Smooth muscle cell (in vitro differentiated cells): ENCODE measurements around the gene FAAP20. TPM values are rescaled to one million over a fixed set of nuclear protein-coding genes. Genes with fewer than 3 reads are reported as not detected.

ENCODE experiments used
- DNase-seq: peaks from one replicate; lab custom pipeline; 2025; ENCODE audit not compliant: unreplicated experiment; lab: John Stamatoyannopoulos, UW
- H2AFZ ChIP-seq: fragments of 200-600 bp; sonication (generic); 2 replicates; pipeline ENCODE4 v1.6.0; 2016; ENCODE audit warnings: antibody characterized with exemption, low read depth, mild to moderate bottlenecking
- H3F3A ChIP-seq: fragments of 200-600 bp; sonication (generic); 2 replicates; pipeline ENCODE4 v1.6.0; 2017; ENCODE audit warnings: antibody characterized with exemption, low read depth
- H3K27ac ChIP-seq: fragments of 200-600 bp; sonication (generic); 2 replicates; pipeline ENCODE4 v1.5.1; 2016; ENCODE audit warnings: low read depth, mild to moderate bottlenecking
- H3K27me3 ChIP-seq: fragments of 200-600 bp; sonication (generic); 2 replicates; pipeline ENCODE4 v1.6.1; 2016; ENCODE audit warnings: low read depth, mild to moderate bottlenecking
- H3K36me3 ChIP-seq: fragments of 200-600 bp; sonication (generic); 2 replicates; pipeline ENCODE4 v1.5.1; 2016; ENCODE audit warnings: low read depth
- H3K4me1 ChIP-seq: fragments of 200-600 bp; sonication (generic); 2 replicates; pipeline ENCODE4 v1.5.1; 2016; ENCODE audit warnings: low read depth
- H3K4me2 ChIP-seq: fragments of 200-600 bp; sonication (generic); 2 replicates; pipeline ENCODE4 v1.6.0; 2016; ENCODE audit warnings: mild to moderate bottlenecking
- H3K4me3 ChIP-seq: fragments of 200-600 bp; sonication (generic); 2 replicates; pipeline ENCODE4 v1.5.1; 2016; ENCODE audit warnings: mild to moderate bottlenecking
- H3K79me2 ChIP-seq: fragments of 200-600 bp; sonication (generic); 2 replicates; pipeline ENCODE4 v1.6.0; 2016; ENCODE audit warnings: low read depth, mild to moderate bottlenecking
- H3K9ac ChIP-seq: fragments of 200-600 bp; sonication (generic); 2 replicates; pipeline ENCODE4 v1.6.0; 2016; ENCODE audit warnings: low read depth
- H3K9me3 ChIP-seq: fragments of 200-600 bp; sonication (generic); replicated peaks from 2 replicates; pipeline ENCODE4 v1.5.1; 2016; ENCODE audit warnings: low read depth
- H4K20me1 ChIP-seq: fragments of 200-600 bp; sonication (generic); 2 replicates; pipeline ENCODE4 v1.6.0; 2016; ENCODE audit warnings: low read depth
- WGBS: methylation state at CpG from one replicate; pipeline ENCODE4 v1.1.7; 2016; ENCODE audit warnings: low lambda C conversion rate; 5-methylcytosine and 5-hydroxymethylcytosine counted together
- polyA plus RNA-seq: library from polyadenylated mRNA; unstranded; fragments of >200 nt; fragmentation: Nextera tagmentation; extraction: Ambion mirVana; gene quantifications from 2 replicates; pipeline ENCODE4 v1.2.1, GENCODE V29; 2016
- total RNA-seq: library from RNA; depleted of rRNA; stranded (reverse); fragments of >200 nt; gene quantifications from 2 replicates; pipeline ENCODE4 v1.2.3, GENCODE V29; 2014
- TF ChIP-seq, protein P1 (sequence below): fragments of 200-600 bp; sonication (generic); IDR thresholded peaks from 2 replicates; pipeline ENCODE4 v1.5.1; 2017; ENCODE audit warnings: borderline replicate concordance, mild to moderate bottlenecking, antibody characterized with exemption; ENCODE audit not compliant: insufficient read depth, poor library complexity, severe bottlenecking

FAAP20 gene
- total and polyA plus RNA-seq, 2 experiments from 2014 or later, result 33.1 to 162 TPM

DNA sequence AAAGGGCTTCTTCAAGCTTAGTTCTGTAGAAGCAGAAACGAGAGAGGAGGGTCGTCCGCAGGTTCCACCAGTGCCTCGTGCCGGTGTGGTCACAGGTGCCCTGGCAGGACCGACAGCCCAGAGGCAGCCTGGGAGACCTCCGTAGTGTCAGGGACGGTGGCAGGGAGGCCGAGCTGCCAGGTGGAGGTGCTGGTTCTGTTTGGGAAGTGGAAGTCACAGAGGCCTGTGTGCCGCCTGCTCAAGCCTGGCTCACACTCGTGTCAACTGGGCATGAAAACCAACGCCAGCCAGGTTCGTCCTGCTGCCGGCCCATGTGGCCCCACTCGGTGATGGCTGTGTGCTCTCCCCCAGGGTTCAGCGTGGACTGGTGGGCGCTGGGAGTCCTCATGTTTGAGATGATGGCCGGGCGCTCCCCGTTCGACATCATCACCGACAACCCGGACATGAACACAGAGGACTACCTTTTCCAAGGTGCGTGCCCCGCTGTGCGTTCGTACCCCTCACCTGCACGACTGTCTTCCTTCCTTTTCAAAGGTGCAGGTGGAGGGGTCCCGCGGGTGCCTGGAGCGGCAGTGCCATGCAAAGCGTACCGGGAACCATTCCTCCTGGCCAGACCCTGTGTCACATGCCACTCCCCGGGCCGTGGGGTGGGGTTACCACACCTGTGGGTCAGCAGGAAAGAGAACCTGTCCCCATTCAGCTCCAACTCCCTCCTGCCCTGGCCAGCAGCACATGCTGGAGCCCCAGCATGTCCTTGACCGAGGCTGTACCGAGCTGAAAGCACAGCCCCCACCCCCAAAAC lies 20.8 kb downstream of the FAAP20 start:
- Histone ChIP-seq H3K9me3 (no peaks in the 10 kb centered on the region), H3K4me2 (no peak overlapping the region), H2AFZ (no peak overlapping the region), H3K27ac (no peak overlapping the region), H3F3A (no peaks in the 10 kb centered on the region), H3K27me3 (no peaks in the 10 kb centered on the region), H3K9ac (no peak overlapping the region), H4K20me1 (no peaks in the 10 kb centered on the region), H3K36me3 (no peaks in the 10 kb centered on the region), H3K79me2 (no peaks in the 10 kb centered on the region), H3K4me3 (no peak overlapping the region), H3K4me1 (no peaks in the 10 kb centered on the region)
- TF ChIP-seq, protein P1, sequence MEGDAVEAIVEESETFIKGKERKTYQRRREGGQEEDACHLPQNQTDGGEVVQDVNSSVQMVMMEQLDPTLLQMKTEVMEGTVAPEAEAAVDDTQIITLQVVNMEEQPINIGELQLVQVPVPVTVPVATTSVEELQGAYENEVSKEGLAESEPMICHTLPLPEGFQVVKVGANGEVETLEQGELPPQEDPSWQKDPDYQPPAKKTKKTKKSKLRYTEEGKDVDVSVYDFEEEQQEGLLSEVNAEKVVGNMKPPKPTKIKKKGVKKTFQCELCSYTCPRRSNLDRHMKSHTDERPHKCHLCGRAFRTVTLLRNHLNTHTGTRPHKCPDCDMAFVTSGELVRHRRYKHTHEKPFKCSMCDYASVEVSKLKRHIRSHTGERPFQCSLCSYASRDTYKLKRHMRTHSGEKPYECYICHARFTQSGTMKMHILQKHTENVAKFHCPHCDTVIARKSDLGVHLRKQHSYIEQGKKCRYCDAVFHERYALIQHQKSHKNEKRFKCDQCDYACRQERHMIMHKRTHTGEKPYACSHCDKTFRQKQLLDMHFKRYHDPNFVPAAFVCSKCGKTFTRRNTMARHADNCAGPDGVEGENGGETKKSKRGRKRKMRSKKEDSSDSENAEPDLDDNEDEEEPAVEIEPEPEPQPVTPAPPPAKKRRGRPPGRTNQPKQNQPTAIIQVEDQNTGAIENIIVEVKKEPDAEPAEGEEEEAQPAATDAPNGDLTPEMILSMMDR, result no peak
- no peak for DNase-seq
- 84% methylated on average over 37 of the region's 37 CpGs for WGBS

DNA sequence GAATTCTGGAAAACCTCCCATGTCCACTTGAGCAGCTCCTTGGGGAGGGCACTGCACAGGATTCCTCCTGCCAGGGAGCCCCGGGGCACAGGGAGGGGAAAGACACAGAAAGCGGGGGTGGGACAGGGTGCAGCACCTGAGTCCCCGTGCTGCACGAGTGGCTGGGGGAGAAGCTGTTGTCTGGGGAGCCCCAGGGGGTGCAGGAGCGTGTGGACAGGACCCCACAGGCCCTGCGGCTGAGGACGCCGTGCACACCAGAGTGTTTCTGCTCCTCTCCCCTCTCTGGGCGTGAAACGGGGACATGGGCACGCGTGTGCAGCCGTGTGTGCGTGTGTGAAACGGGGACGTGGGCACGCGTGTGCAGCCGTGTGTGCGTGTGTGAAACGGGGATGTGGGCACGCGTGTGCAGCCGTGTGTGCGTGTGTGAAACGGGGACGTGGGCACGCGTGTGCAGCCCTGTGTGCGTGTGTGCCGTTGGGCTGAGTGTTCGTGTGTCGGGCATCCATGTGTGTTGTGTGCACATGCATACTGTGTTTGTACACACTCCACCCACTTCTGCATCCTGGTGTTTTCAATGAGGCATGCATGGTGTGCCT lies 21.9 kb downstream of the FAAP20 start:
- H3F3A ChIP-seq, result no peaks in the 10 kb centered on the region
- TF ChIP-seq, protein P1, result no peak
- H3K79me2 ChIP-seq, result no peaks in the 10 kb centered on the region
- no peak overlapping the region for H3K4me2 ChIP-seq
- H3K27ac ChIP-seq, result no peak overlapping the region
- no peak for DNase-seq
- over 99% methylated on average over 33 of the region's 33 CpGs for WGBS
- no peaks in the 10 kb centered on the region for H3K36me3 ChIP-seq
- H4K20me1 ChIP-seq, result no peaks in the 10 kb centered on the region
- H3K9ac ChIP-seq, result no peak overlapping the region
- no peaks in the 10 kb centered on the region for H3K27me3 ChIP-seq
- H3K4me3 ChIP-seq, result no peak overlapping the region
- no peaks in the 10 kb centered on the region for H3K9me3 ChIP-seq
- no peaks in the 10 kb centered on the region for H3K4me1 ChIP-seq
- H2AFZ ChIP-seq, result no peak overlapping the region

DNA sequence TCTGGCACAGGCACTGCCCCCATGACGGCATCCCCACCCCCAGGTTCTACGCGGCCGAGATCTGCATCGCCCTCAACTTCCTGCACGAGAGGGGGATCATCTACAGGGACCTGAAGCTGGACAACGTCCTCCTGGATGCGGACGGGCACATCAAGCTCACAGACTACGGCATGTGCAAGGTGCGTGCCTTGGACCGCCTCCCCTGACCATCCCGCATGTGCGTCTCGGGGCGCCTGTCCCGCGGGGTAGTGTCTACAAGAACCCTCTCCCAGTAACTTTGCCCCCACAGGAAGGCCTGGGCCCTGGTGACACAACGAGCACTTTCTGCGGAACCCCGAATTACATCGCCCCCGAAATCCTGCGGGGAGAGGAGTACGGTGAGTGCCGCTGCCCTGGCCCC lies 22.6 kb downstream of the FAAP20 start:
- TF ChIP-seq, protein P1, result no peak
- no peak overlapping the region for H3K27ac ChIP-seq
- H3K4me3 ChIP-seq, result no peak overlapping the region
- no peak overlapping the region for H3K4me2 ChIP-seq
- no peaks in the 10 kb centered on the region for H3K36me3 ChIP-seq
- H3K9me3 ChIP-seq, result no peaks in the 10 kb centered on the region
- no peak overlapping the region for H3K9ac ChIP-seq
- no peak overlapping the region for H2AFZ ChIP-seq
- H3K27me3 ChIP-seq, result no peaks in the 10 kb centered on the region
- H4K20me1 ChIP-seq, result no peaks in the 10 kb centered on the region
- no peaks in the 10 kb centered on the region for H3F3A ChIP-seq
- 96% methylated on average over 26 of the region's 26 CpGs for WGBS
- no peaks in the 10 kb centered on the region for H3K79me2 ChIP-seq
- no peaks in the 10 kb centered on the region for H3K4me1 ChIP-seq
- no peak for DNase-seq
